IMR-90 (cell line): ENCODE measurements around the gene GCSH. TPM values are rescaled to one million over a fixed set of nuclear protein-coding genes. Genes with fewer than 3 reads are reported as not detected.

Experiments
- ATAC-seq: fragments of 200-7000 bp; cut with Tn5 transposase; 2 replicates; pipeline ENCODE4 v1.9.1; 2020; ENCODE audit warnings: low read depth, mild to moderate bottlenecking, moderate library complexity
- BruUV-seq: library from RNA; stranded (reverse); fragments of 400-500 nt; replicated peaks from 2 replicates; lab custom pipeline; 2021; lab: Mats Ljungman, UMichigan
- CTCF ChIA-PET: fragments of 300-600 bp; formaldehyde crosslinking; extraction: SDS; loops from one replicate; lab custom pipeline; 2021; ENCODE audit warnings: antibody characterized with exemption; lab: Yijun Ruan, JAX
- POLR2A ChIA-PET: fragments of 300-600 bp; sonication (Branson Sonifier 250); formaldehyde crosslinking; loops from one replicate; lab custom pipeline; 2022; ENCODE audit warnings: antibody characterized with exemption; ENCODE audit not compliant: unreplicated experiment; lab: Charles Lee
- DNase-seq: peaks from one replicate; pipeline ENCODE4 v3.0.0; 2013
- H2AFZ ChIP-seq: replicated peaks from 2 replicates; pipeline ENCODE3; 2013; ENCODE audit warnings: low read length, mild to moderate bottlenecking; ENCODE audit not compliant: poor library complexity
- H2AK5ac ChIP-seq: 2 replicates; pipeline ENCODE4 v1.6.1; 2013; ENCODE audit warnings: low read depth, low read length, inconsistent platforms
- H2AK9ac ChIP-seq: replicated peaks from 2 replicates; pipeline ENCODE3; 2013; ENCODE audit warnings: mild to moderate bottlenecking, low read depth, low read length, moderate library complexity; ENCODE audit not compliant: poor library complexity
- H2BK120ac ChIP-seq: 2 replicates; pipeline ENCODE4 v1.6.1; 2013; ENCODE audit warnings: low read depth, low read length, inconsistent platforms
- H2BK15ac ChIP-seq: 3 replicates; pipeline ENCODE4 v1.6.1; 2013; ENCODE audit warnings: low read depth, low read length, inconsistent platforms
- H2BK20ac ChIP-seq: 2 replicates; pipeline ENCODE4 v1.6.1; 2013; ENCODE audit warnings: low read depth, mild to moderate bottlenecking, inconsistent platforms, low read length, moderate library complexity
- H2BK5ac ChIP-seq: 2 replicates; pipeline ENCODE4 v1.6.1; 2013; ENCODE audit warnings: mild to moderate bottlenecking, low read depth, low read length, inconsistent platforms; ENCODE audit not compliant: poor library complexity, severe bottlenecking
- H3K14ac ChIP-seq: replicated peaks from 2 replicates; pipeline ENCODE4 v1.6.1; 2013; ENCODE audit warnings: low read depth, low read length, inconsistent platforms
- H3K18ac ChIP-seq: 2 replicates; pipeline ENCODE4 v1.6.1; 2013; ENCODE audit warnings: low read depth, low read length, control low read depth
- H3K23ac ChIP-seq: 2 replicates; pipeline ENCODE4 v1.6.1; 2013; ENCODE audit warnings: low read depth, low read length, inconsistent platforms
- H3K27ac ChIP-seq: 2 replicates; pipeline ENCODE4 v1.5.1; 2013; ENCODE audit warnings: mild to moderate bottlenecking, control low read depth, low read length; ENCODE audit not compliant: insufficient read depth
- H3K27me3 ChIP-seq: 2 replicates; pipeline ENCODE4 v1.6.1; 2013; ENCODE audit warnings: low read length; ENCODE audit not compliant: control insufficient read depth, insufficient read depth
- H3K36me3 ChIP-seq: 2 replicates; pipeline ENCODE4 v1.6.1; 2013; ENCODE audit warnings: low read length, mixed read lengths; ENCODE audit not compliant: control insufficient read depth, insufficient read depth
- H3K4ac ChIP-seq: 2 replicates; pipeline ENCODE4 v1.6.1; 2013; ENCODE audit warnings: low read depth, low read length, inconsistent platforms
- H3K4me1 ChIP-seq: 2 replicates; pipeline ENCODE4 v1.6.1; 2013; ENCODE audit warnings: low read length, mixed read lengths; ENCODE audit not compliant: control insufficient read depth, insufficient read depth
- H3K4me2 ChIP-seq: 2 replicates; pipeline ENCODE4 v1.6.1; 2013; ENCODE audit warnings: low read depth, mild to moderate bottlenecking, control low read depth, low read length, moderate library complexity
- H3K4me3 ChIP-seq: 2 replicates; pipeline ENCODE4 v1.5.1; 2013; ENCODE audit warnings: low read depth, mild to moderate bottlenecking, control low read depth, low read length, moderate library complexity; ENCODE audit not compliant: insufficient read depth
- H3K56ac ChIP-seq: 2 replicates; pipeline ENCODE4 v1.6.1; 2013; ENCODE audit warnings: low read length, inconsistent platforms; ENCODE audit not compliant: insufficient read depth; ENCODE audit errors: extremely low read depth
- H3K79me1 ChIP-seq, 2 experiments: 2 replicates each; pipeline ENCODE4 v1.6.1; 2013; ENCODE audit warnings: low read length in 2 of 2, inconsistent platforms in 1 of 2, low read depth in 1 of 2
- H3K9ac ChIP-seq: 2 replicates; pipeline ENCODE4 v1.6.1; 2013; ENCODE audit warnings: low read depth, low read length, control low read depth
- H3K9me1 ChIP-seq: 2 replicates; pipeline ENCODE4 v1.6.1; 2013; ENCODE audit warnings: low read length, inconsistent platforms; ENCODE audit not compliant: insufficient read depth
- H3K9me3 ChIP-seq: 2 replicates; pipeline ENCODE4 v1.6.1; 2013; ENCODE audit warnings: low read length; ENCODE audit not compliant: control insufficient read depth, insufficient read depth
- H4K20me1 ChIP-seq: 2 replicates; pipeline ENCODE4 v1.6.1; 2013; ENCODE audit warnings: low read length, inconsistent platforms; ENCODE audit not compliant: insufficient read depth
- H4K5ac ChIP-seq: 2 replicates; pipeline ENCODE4 v1.6.1; 2013; ENCODE audit warnings: mild to moderate bottlenecking, low read depth, low read length, control low read depth
- H4K8ac ChIP-seq, 2 experiments: 2 replicates each; pipeline ENCODE4 v1.6.1; 2013; ENCODE audit warnings: low read depth in 2 of 2, low read length in 2 of 2, control low read depth in 1 of 2, inconsistent platforms in 1 of 2
- H4K91ac ChIP-seq: 2 replicates; pipeline ENCODE4 v1.6.1; 2013; ENCODE audit warnings: low read depth, low read length, inconsistent platforms; ENCODE audit not compliant: insufficient read depth
- BHLHE40 ChIP-seq: fragments of 150-350 bp; IDR thresholded peaks from 2 replicates; pipeline ENCODE4 v1.6.1; 2016; ENCODE audit warnings: mild to moderate bottlenecking, low read depth, low read length
- CEBPB ChIP-seq: IDR thresholded peaks from 2 replicates; pipeline ENCODE4 v1.6.1; 2012; ENCODE audit warnings: low read depth, low read length, improper control_type of control experiment
- CHD1 ChIP-seq: IDR thresholded peaks from 2 replicates; pipeline ENCODE4 v1.6.1; 2012; ENCODE audit warnings: low read depth, low read length, improper control_type of control experiment
- FOS ChIP-seq: fragments of 150-350 bp; IDR thresholded peaks from 2 replicates; pipeline ENCODE4 v1.6.1; 2016; ENCODE audit warnings: low read depth, low read length
- MAFK ChIP-seq: IDR thresholded peaks from 2 replicates; pipeline ENCODE4 v1.6.1; 2012; ENCODE audit warnings: low read depth, low read length, improper control_type of control experiment
- MAZ ChIP-seq: IDR thresholded peaks from 2 replicates; pipeline ENCODE4 v1.6.1; 2012; ENCODE audit warnings: low read depth, mild to moderate bottlenecking, low read length, improper control_type of control experiment, moderate library complexity, borderline replicate concordance
- NFE2L2 ChIP-seq: fragments of 150-350 bp; IDR thresholded peaks from 2 replicates; pipeline ENCODE4 v1.6.1; 2016; ENCODE audit warnings: low read depth, mild to moderate bottlenecking, low read length
- POLR2A ChIP-seq: IDR thresholded peaks from 2 replicates; pipeline ENCODE4 v1.6.1; 2012; ENCODE audit warnings: mild to moderate bottlenecking, low read depth, low read length
- RCOR1 ChIP-seq: IDR thresholded peaks from 2 replicates; pipeline ENCODE4 v1.6.1; 2012; ENCODE audit warnings: mild to moderate bottlenecking, low read length, improper control_type of control experiment; ENCODE audit not compliant: insufficient replicate concordance
- WGBS, 2 experiments: methylation state at CpG; one replicate each; pipeline versions ENCODE4 v1.1.5 to v1.1.7; 2013; ENCODE audit warnings: missing lambda C conversion rate in 2 of 2; ENCODE audit not compliant: insufficient read length in 1 of 2; ENCODE audit errors: extremely low coverage in 2 of 2; 5-methylcytosine and 5-hydroxymethylcytosine counted together
- dilution Hi-C: fragments of 300-500 bp; cut with HindIII; formaldehyde crosslinking; loops from one replicate; pipeline ENCODE4 v1.14.3; 2018; ENCODE audit warnings: low sequenced_read_pairs; ENCODE audit not compliant: unreplicated experiment
- in situ Hi-C: fragments of 300-500 bp; cut with MboI; formaldehyde crosslinking; loops from 3 replicates; pipeline ENCODE4 v1.14.3; 2019; ENCODE audit warnings: low sequenced_read_pairs, inconsistent platforms, mixed read lengths
- intact Hi-C: fragments of 100-400 bp; cut with micrococcal nuclease; formaldehyde crosslinking; loops from 2 replicates; pipeline ENCODE4 v1.10.0; 2022
- polyA plus RNA-seq, 3 experiments: library from polyadenylated mRNA; depleted of rRNA; stranded (reverse); fragments of >200 nt; gene quantifications; 2 replicates each; pipeline ENCODE4 v1.2.3, GENCODE V29; 2012; ENCODE audit warnings: low replicate concordance in 1 of 3
- total RNA-seq: library from RNA; depleted of rRNA; stranded (reverse); fragments of >200 nt; gene quantifications from 2 replicates; pipeline ENCODE4 v1.2.3, GENCODE V29; 2012
- TF ChIP-seq, protein P1 (sequence below): fragments of 150-350 bp; IDR thresholded peaks from 2 replicates; pipeline ENCODE4 v1.6.1; 2016; ENCODE audit warnings: low read depth, mild to moderate bottlenecking, low read length, moderate library complexity, borderline replicate concordance
- TF ChIP-seq, protein P2 (sequence below): fragments of 150-350 bp; IDR thresholded peaks from 2 replicates; pipeline ENCODE4 v1.6.1; 2017; ENCODE audit warnings: mild to moderate bottlenecking, antibody characterized with exemption, low read length, low read depth

The GCSH gene
- total and polyA plus RNA-seq, 2 of the 4 experiments (the other 2 are of a cell fraction): 9.3 to 21.2 TPM

DNA sequence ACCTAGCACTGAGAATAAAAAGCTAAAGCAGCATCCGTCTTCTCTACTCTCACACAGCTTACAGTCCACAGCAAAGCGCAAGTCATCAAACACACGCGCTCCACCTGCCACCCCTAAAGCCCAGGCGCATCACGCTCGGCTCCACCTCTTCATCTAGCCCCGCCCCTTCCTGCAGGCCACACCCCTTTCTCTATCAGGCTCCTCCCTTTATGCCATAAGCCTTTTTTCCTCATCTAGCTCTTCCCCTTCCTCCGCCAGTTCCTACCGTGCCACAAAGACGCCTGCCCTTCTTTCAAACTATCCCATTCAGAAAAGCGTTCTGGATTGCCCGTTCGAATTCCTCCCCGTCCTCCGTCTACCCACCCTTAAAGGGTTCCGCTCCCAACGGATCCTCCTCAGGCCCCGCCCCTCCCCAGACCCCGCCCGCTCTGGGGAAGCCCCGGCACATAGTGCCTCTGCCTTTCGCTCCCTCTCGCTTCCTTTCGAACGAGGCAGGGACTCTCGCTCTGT is 19.6 kb downstream of the GCSH start:
- ATAC-seq (peak; percentile 96), DNase-seq (peak; percentile 76)
- Histone ChIP-seq H2BK5ac (peak overlapping the region; percentile 28), H2AK5ac (no peak overlapping the region), H4K91ac (no peak overlapping the region), H3K9me1 (0 out of 2 replicates have a peak, but pooled peaks cover 6% of the 10 kb centered on the region), H3K9ac (peak overlapping the region; percentile 39), H3K56ac (peak overlapping the region; percentile 34; the same call in 1 of the 2 replicates), H3K4me2 (peak overlapping the region; percentile 80), H3K27me3 (no peaks in the 10 kb centered on the region), H3K4me3 (peak overlapping the region; percentile 80), H4K8ac (peak overlapping the region in 1 of 2 experiments; percentile 56; a peak in 2 of 4 replicates), H2BK120ac (no peak overlapping the region), H3K36me3 (no peaks in the 10 kb centered on the region), H3K27ac (peak overlapping the region; percentile 41), H4K5ac (no peak overlapping the region), H3K4ac (0 out of 2 replicates have a peak overlapping the region, but pooled peaks have one; percentile 2), H3K14ac (no peak overlapping the region), H2AFZ (peak overlapping the region; percentile 99), H2AK9ac (peak overlapping the region; percentile 80), H2BK15ac (no peak overlapping the region; the same call in 2 of the 3 replicates), H2BK20ac (no peak overlapping the region), H3K79me1 (0 out of 4 replicates have a peak, but pooled peaks cover 0 to 4% of the 10 kb centered on the region in 2 experiments), H3K23ac (no peak overlapping the region), H4K20me1 (no peaks in the 10 kb centered on the region; the same call in 1 of the 2 replicates), H3K4me1 (peaks cover 3% of the 10 kb centered on the region; the same call in 1 of the 2 replicates), H3K18ac (peak overlapping the region; percentile 66; the same call in 1 of the 2 replicates), H3K9me3 (no peaks in the 10 kb centered on the region)
- WGBS, 2 experiments: 1% methylated on average over 14 of the region's 27 CpGs; no CpG with 5 or more reads in 1 of the 2 experiments
- dilution Hi-C loops: no loop called here
- intact Hi-C loops: loop anchor here (5.0 kb wide), 1 partner anchor 39 kb away; the partner anchor contains the start of gene ATMIN
- TF ChIP-seq RCOR1 (no peak), BHLHE40 (no peak), MAZ (0 out of 2 replicates have a peak, but pooled peaks have one; percentile 33), CEBPB (no peak), FOS (no peak), CHD1 (no peak), NFE2L2 (no peak), MAFK (no peak), POLR2A (no peak)
- TF ChIP-seq, protein P1, sequence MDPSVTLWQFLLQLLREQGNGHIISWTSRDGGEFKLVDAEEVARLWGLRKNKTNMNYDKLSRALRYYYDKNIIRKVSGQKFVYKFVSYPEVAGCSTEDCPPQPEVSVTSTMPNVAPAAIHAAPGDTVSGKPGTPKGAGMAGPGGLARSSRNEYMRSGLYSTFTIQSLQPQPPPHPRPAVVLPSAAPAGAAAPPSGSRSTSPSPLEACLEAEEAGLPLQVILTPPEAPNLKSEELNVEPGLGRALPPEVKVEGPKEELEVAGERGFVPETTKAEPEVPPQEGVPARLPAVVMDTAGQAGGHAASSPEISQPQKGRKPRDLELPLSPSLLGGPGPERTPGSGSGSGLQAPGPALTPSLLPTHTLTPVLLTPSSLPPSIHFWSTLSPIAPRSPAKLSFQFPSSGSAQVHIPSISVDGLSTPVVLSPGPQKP: no peak
- TF ChIP-seq, protein P2, sequence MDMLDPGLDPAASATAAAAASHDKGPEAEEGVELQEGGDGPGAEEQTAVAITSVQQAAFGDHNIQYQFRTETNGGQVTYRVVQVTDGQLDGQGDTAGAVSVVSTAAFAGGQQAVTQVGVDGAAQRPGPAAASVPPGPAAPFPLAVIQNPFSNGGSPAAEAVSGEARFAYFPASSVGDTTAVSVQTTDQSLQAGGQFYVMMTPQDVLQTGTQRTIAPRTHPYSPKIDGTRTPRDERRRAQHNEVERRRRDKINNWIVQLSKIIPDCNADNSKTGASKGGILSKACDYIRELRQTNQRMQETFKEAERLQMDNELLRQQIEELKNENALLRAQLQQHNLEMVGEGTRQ: 0 out of 2 replicates have a peak, but pooled peaks have one; percentile 12
- POLR2A ChIA-PET: interaction anchor here (1.2 kb wide), 1 partner anchor 11 kb away, joined by 3 read pairs; no protein-coding TSS in a partner anchor
- CTCF ChIA-PET: interaction anchor here (0.6 to 1.2 kb wide), 2 partner anchors 98 to 900 kb away, joined by 3 read pairs; no protein-coding TSS in a partner anchor
- in situ Hi-C loops: no loop called here
- no TSS peak for BruUV-seq
